Fibroblast of skin of scalp (primary cell): Measurements from ENCODE around the gene PSIP1.
"Not testable (repeated sequence)": the region's sequence is repeated elsewhere in the genome, so short reads cannot be mapped to it uniquely, and the experiment has no call there.

Experiments used
- DNase-seq: peaks from one replicate; pipeline ENCODE4 v3.0.0-alpha.2; 2013

The PSIP1 gene

DNA sequence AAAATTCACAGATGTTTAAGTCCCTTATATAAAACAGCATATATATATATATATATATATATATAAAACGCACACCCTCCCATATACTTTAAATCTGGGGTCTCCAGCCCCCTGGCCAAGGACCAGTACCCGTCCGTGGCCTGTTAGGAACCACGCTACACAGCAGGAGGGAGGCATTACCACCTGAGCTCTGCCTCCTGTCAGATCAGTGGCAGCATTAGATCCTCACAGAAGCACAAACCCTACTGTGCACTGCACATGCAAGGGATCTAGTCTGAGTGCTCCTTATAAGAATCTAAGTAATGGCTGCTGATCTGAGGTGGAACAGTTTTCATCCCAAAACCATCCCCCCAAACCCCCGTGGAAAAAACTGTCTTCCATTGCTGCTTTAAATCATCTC, 9.0 kb downstream of the PSIP1 start:
- DNase-seq = no peak

DNA sequence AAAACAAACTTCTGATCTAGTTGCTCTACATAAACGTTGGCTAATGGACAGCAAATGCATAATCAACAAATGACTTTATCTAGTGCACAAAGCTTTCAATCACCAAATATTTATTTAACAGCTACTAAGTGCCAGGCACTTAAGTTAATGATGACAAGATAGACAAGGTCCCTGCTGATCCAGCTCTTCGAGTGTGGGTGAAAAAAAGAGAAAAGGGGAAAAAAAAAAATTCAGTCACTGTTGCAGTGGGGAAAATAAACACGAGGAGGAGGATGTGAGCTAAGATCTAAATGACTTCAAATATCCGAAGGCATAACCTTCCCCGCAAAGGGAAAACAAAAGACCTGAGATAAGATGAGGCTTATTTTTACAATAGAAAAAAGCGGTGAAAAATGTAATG, 9.6 kb downstream of the PSIP1 start:
- no peak for DNase-seq

DNA sequence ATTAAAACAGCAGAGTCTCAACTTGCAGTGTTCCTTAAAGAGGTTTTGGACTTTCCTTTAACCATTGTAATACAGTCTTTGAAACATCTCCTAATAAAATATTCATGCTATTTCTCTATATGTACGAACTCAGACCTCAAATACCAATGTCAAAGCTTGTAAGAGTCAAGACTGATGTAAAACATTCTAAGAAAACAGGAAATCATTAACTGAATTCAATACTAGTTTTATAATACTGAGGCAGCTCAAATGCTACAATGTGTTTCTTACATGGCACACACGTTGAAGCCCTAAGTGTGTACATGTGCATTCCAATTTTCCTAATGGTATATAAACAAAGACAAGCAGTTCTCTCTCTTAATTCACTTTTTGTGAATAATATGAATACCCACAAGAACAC, 11.6 kb downstream of the PSIP1 start:
- peak; percentile 50 for DNase-seq

DNA sequence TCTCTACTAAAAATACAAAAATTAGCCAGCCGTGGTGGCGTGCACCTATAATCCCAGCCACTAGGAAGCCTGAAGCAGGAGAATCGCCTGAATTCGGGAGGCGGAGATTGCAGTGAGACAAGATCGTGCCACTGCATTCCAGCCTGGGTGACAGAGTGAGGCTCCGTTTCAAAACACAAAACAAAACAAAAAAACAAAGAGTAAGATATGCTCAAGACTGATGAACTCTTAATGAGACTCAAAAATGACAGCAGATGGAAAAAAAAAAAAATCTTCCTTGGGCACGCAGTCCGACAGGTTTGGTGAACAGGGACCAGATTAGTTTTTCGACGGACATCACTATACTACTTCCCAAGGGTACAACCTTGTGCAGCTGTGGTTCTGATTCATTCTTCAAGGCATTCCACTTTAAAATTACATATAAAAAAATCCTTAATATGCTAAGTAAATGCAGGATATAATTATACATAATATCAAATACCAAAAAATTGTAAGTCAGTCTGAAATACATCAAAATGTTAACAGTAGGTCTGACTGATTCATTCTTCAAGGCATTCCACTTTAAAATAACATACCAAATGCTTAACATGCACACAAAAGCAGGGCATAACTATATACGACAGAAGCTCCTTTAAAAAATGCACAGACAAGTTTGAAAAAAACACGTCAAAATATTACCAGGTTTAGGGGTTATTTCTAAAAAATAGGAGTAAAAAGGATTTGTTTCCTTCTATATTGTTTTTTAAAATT, 12.3 kb downstream of the PSIP1 start:
- DNase-seq = peak; percentile 55

DNA sequence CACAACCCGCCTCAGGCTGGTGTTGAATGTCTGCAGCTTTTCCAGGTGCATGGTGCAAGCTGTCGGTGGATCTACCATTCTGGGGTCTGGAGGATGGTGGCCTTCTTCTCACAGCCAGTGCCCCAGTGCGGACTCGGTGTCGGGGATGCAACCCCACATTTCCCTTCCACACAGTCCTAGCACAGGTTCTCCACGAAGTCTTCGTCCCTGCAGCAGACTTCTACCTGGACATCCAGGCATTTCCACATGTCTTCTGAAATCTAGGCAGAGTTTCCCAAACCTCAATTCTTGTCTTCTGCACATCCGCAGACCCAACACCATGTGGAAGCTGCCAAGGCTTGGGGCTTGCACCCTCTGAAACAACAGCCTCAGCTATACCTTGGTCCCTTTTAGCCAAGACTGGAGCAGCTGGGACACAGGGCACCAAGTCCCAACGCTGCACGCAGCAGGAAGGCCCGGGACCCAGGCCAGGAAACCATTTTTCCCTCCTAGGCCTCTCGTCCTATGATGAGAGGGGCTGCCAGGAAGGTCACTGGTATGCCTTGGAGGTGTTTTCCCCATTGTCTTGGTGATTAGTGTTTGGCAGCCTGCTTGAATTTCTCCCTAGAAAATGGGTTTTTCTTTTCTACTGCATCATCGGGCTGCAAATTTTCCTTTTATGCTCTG, 18.2 kb downstream of the PSIP1 start:
- DNase-seq = no peak

DNA sequence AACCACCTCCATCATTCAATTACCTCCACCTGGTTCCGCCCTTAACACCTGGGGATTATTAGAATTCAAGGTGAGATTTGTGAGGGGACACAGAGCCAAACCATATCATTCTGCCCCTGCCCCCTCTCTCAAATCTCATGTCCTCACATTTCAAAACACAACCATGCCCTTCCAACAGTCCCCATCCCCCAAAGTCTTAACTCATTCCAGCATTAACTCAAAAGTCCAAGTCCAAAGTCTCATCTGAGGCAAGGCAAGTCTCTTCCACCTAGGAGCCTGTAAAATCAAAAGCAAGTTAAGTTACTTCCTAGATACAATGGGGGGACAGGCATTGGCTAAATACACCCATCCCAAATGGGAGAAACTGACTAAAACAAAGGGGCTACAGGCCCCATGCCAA, 18.8 kb downstream of the PSIP1 start:
- DNase-seq = no peak

DNA sequence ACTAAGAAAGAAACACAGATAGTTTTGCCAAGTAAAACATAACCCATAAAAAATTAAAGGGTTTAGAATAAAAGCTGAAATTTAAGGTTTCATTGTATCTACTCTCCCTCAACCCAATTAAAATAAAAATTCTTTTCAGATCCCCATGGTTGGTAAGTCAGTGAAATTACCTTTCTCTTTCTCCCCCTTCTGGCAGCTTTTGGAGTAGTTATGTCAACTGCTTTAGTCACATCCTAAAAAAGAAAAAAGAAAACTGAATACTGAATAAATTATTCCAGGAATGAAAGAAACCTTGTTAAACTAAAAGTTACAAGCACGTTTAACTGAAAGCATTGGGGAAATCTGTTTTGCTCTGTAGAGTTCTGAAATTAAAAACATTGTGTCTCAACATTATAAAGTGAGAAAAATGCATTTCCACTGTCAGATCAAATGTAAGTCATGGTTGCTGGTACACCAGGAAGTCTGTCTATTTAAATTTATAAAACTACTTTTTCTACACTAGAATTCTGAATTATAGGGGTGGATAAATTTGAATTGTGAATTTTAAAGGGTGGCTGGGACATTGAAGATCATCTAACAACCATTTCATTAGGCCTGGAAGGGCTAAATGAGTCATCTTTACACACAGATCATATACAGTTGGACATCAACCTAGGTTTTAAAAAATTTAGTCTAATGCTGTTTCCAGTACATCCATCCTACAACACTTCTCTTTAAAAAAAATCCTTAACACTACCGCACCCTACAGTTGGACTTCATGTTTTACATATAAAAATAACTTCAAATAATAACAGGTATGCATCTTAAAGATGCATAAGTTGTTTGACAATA, 24.7 kb downstream of the PSIP1 start:
- DNase-seq = peak; percentile 39

DNA sequence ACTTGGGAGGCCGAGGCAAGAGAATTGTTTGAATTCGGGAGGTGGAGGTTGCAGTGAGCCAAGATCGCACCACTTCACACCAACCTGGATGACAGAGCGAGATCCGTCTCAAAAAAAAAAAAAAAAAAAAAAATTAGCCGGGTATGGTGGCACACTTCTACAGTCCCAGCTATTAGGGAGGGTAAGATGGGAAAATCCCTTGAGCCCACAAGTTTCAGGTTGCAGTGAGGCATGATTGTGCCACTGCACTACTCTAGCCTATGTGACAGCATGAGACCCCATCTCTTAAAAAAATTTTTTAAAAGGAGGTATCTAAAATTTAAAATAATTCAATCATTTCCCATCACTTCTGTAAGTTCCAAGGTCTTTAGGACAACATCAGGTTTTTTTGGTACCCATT, 26.0 kb downstream of the PSIP1 start:
- DNase-seq = no peak

DNA sequence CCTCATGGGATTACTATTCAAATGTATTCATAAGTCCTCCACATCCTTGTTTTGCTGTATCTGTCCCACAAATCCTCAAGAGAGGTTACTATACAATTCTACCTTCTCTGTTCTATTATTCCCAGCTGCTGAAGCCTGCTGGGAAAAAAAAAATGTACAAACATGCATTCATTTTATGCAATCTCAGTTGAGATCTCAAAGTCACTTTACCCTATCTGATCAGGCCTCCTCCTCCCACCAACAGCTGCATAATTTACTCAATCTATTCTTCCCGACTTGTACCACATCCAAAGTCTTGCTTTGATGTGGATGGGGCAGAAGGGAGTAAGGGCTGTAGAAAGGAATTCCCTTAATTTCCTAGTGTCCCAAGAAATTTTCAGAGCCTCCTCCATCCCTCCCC, 28.6 kb downstream of the PSIP1 start:
- DNase-seq = no peak

DNA sequence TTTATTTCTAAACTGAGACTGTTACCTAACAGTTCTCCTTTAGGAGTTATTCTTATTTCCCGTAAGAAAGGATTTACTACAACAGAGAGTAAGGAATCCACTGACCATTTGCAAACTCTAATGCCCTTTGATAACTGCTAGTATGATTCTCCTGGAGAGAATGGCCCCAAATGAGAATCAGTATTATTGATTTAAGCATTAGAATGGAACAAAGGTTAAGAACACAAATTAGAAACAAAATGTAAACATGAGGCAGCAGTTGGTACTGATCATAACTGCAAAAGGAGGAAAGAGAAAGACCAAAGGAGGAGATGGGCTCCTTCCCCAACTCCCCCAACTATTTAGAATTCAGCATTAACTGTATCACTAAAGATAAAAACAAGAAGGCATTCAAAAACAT, 30.7 kb downstream of the PSIP1 start:
- DNase-seq = no peak

DNA sequence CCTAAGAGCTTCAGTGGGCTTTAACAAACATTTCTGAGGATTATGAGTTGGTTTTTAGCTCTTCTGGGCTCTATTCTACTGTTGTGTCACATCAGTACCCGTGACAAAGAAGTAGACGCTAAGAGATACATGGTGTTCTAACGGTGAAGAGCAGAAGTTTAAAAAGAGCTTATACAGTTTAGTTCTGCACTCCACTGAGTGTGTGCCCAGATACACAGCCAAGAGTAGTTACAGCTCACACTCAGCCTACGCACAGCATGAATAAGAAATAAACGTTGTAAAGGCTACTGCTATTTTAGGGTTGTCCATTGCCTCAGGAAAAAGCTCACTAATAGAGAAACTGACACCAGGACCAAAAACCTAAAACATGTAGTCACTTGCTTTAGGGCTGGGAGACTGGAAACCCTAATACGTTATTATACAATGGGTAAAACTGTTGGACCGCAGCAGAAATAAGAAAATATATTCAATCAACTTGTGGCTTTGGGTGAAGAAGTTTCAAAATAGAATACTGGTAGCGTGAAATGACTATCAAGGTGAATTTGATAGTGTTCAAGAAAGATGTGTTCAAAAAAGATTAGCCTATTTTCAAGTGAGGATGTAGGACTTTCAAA, 34.7 kb downstream of the PSIP1 start:
- no peak for DNase-seq

DNA sequence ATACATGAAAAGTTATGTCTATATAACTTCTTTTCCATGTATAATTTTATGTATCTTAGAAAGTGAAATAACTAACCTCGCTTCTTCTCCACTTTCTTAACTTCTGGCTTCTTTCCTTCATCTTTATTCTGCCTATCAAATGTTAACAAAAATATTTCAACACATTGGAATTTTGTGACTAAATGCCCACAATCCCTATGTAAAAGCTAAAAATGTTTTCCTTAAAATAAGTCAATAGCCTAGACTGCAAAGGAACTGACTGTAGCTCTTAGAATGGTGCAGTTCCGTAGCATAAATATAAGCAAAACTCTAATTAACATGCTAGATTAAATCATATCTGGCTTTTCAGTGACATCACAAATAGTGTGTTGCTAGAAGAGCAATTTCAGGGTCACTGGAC, 40.9 kb downstream of the PSIP1 start:
- DNase-seq = peak; percentile 17

DNA sequence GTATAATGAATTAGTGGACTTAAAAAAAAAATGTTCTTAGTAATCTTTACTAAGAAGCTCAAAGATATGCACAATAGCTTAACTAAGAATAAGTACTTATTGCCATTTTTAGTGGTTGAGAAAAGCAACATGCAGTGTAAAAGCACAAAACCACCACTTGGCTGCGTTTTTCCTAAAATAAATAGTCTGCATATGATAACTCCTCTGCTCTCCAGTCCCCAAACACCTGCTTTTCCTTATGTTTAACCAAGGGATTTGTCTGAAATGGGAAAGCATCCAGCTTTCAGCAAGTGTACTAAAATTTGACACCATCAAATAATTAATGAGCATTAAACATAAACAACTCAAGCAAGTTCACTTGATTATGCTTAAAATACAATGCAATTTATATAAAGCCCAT, 41.4 kb downstream of the PSIP1 start:
- DNase-seq = no peak

DNA sequence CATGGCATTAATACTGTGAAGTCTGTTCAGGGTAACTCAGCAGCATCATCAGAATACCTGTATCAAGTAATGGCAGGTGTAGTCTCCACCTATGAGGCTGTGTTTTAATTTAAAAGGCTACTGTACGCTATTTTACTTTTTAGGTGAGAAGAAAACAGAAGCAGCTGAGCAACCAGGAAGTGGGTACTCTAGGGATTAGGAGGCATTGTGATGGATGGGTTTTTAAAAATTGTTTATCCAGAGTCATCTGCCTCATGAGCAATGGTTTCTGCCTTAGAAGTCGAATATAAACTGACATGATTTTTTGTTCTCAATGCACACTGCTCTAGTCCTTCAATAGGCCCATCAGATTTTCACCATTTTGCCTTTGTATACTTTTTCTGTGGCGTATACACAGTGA, 42.6 kb downstream of the PSIP1 start:
- no peak for DNase-seq

DNA sequence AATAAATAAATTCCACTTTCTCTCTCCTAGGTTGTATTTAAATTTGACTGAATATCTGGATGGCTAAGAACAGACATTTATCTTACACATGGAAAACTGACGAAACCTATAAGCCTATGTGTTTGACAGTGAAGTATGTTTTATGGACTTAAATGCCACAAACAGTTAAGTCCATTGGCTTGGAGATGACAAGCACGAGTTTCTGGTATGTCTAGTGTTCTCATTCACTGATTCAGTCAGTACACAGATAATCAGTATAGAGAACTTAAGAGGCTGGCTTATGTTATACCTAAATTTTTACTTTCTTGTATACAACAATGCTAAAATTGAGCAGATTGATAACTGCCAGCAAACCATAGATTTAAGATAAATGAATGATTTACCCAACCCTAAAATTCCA, 49.2 kb downstream of the PSIP1 start:
- no peak for DNase-seq

DNA sequence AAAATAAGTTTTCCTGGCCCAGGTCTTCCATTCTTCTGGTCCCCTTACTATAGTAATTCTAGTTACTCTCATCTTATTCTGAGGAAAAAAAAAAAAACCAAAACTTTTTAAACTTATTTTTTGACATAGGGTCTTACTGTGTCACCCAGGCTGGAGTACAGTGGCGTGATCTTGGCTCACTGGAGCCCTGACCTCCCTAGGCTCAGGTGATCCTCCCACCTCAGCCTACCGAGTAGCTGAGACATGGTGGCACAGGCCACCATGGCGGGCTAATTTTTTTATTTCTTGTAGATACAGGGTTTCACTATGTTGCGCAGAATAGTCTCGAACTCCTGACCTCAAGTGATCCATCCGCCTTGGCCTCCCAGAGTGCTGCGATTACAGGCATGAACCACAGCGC, 49.7 kb downstream of the PSIP1 start:
- DNase-seq = no peak

DNA sequence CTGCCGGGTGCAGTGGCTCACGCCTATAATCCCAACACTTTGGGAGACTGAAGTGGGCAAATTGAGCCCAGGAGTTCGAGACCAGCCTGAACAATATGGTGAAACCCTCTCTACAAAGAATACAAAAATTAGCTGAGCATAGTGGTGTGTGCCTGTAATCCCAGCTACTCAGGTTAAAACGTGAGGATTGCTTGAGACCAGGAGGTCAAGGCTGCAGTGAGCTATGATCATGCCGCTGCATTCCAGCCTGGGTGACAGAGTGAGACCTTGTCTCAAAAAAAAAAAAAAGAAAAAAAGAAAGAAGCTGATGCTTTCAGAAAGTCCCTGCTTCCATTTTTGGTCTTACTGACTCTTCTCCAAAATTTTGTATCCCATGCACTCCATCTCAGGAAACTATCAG, 56.8 kb downstream of the PSIP1 start:
- DNase-seq = no peak

DNA sequence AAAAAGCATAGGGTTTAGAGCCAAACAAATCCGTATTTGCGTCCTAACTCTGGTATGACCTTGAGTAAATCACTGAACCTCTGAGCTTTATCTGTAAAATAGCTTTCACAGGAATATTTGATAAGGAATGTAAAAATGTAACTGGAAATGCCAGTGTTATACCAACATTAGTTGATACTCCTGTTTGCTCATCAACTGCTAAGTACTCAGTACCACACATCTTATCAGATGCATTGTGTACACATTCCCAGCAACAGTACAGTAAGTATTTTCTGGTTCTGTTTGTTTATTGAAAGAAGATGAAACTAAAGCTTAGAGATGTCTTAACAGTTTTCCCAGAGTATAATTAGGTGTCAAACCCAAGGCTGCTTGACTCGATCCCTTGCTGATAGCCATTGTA, 66.6 kb downstream of the PSIP1 start:
- DNase-seq = no peak

DNA sequence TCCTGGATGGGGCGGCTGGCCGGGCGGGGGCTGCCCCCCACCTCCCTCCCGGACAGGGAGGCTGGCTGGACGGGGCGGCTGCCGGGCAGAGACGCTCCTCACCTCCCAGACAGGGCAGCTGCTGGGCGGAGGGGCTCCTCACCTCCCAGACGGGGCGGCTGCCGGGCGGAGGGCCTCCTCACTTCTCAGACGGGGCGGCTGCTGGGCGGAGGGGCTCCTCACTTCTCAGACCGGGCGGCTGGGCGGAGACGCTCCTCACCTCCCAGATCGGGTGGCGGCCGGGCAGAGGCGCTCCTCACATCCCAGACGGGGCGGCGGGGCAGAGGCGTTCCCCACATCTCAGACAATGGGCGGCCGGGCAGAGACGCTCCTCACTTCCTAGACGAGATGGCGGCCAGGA, 68.5 kb downstream of the PSIP1 start:
- not testable (repeated sequence) for DNase-seq

DNA sequence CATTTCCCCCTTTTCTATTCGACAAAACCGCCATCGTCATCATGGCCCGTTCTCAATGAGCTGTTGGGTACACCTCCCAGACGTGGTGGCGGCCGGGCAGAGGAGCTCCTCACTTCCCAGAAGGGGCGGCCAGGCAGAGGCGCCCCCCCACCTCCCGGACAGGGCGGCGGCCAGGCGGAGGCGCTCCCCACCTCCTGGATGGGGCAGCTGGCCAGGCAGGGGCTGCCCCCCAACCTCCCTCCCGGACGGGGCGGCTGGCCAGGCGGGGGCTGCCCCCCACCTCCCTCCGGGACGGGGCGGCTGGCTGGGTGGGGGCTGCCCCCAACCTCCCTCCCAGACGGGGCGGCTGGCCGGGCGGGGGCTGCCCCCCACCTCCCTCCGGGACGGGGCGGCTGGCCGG, 68.9 kb downstream of the PSIP1 start:
- DNase-seq = not testable (repeated sequence)

DNA sequence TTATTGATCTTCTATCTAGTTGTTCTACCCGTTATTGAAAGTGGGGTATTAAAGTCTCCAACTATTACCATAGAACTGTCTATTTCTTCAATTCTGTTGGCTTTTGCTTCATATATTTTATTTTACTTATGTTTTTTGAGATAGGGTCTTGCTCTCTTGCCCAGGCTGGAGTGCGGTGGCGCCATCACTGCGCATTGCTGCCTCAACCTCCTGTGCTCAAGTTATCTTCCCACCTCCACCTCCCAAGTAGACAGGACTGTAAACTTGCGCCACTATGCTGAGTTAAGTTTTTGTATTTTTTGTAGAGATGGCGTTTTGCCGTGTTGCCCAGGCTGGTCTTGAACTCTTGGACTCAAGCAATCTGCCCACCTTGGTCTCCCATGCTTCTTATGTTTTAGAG, 71.9 kb downstream of the PSIP1 start:
- no peak for DNase-seq

DNA sequence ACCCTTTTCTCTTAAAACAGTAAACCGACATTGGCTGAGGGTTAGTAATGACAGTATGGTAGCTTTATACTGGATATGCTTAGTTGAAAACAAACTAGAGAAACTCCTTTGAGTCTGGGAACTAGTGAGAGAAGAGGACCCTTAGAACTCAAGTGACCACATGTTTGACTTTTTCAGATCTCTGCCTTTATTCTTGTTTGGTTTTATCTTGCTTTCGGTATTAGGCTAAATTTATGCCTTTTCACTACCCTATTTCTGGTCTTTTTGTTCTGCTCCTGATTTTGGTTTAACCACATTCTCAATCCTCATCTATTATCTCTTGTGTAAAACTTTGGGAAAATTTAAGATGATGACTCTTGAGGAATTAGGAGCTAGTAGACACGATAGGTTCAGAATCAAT, 77.1 kb downstream of the PSIP1 start:
- DNase-seq = no peak

DNA sequence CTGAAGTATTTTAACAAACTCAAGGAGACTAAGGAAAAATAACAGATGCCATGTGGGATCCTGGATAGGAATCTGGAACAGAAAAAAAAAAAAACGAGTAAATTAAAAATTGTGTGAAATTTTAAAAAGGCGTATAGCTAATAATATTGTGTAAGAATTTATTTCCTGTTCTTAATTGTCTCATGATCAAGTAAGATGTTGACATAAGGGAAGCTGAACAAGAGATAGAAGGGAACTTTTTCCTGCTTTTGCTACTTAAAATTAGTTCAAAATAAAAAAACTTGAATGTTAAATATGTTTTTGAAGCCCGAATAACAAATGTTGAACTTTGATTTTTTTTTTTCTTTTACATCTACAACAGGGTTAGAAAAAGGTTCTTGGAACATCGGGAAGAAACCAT, 77.6 kb downstream of the PSIP1 start:
- DNase-seq = no peak
